ENCODE measurements around the gene ADAMTS1.

GRCh38 chr21:26832546-26832945 lies 12.7 kb downstream of the ADAMTS1 start:
- no peak for TF ChIP-seq CTCF (IDR thresholded peaks at IDR 0.05)
- no peak for TF ChIP-seq POLR2A (IDR thresholded peaks at IDR 0.05)

All from right lobe of liver (tissue), 4 donors.